ENCODE results near the gene RASGRP2. TPM values are rescaled to one million over a fixed set of nuclear protein-coding genes. Genes with fewer than 3 reads are reported as not detected.

The RASGRP2 gene
- total RNA-seq, 1 experiment from 2014 or later: 26.9 TPM

DNA sequence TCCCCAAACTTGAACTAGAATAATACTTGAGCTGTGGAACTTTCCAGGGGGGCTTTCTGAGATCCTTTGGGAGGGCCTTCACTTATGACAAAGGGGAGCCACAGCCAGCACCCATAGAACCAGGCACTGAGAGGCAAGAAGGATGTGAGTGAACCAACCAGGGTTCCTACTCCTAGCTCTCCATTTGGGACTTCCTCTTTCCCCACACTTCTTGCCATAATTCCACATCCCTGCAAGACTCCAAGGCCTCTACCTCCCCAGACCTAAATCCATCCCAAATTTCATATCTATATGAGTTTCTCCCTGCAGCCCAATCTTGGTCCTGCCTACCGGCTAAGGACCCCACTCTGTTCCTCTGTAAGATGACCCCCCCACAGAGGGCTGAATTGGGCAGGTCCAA lies 52.4 kb downstream of the RASGRP2 start:
- H3K27me3 Mint-ChIP-seq (ENCODE audit: low read depth): peaks cover 61% of the 10 kb centered on the region
- H3K79me2 ChIP-seq (ENCODE audit: insufficient read depth, low read length): no peaks in the 10 kb centered on the region
- H3K18ac ChIP-seq (ENCODE audit: insufficient read length, low read depth, low read length): no peak overlapping the region
- H3K9me3 ChIP-seq (ENCODE audit: control insufficient read depth, low read depth, low read length): no peaks in the 10 kb centered on the region
- no peak overlapping the region for H3K14ac ChIP-seq (ENCODE audit: insufficient read depth, low read length)
- H2AK5ac ChIP-seq (ENCODE audit: insufficient read length, low read length): no peak overlapping the region
- H2BK120ac ChIP-seq (ENCODE audit: low read depth, low read length, poor library complexity, severe bottlenecking): no peak overlapping the region
- H2BK12ac ChIP-seq (ENCODE audit: insufficient read length, low read depth, low read length): no peak overlapping the region
- H3K4ac ChIP-seq (ENCODE audit: low read depth, low read length): no peak overlapping the region
- no peak overlapping the region for H3K4me2 ChIP-seq (ENCODE audit: insufficient read depth, insufficient read length, low read length)
- no peaks in the 10 kb centered on the region for H3K9me3 Mint-ChIP-seq
- H2BK20ac ChIP-seq (ENCODE audit: low read depth, low read length, poor library complexity, severe bottlenecking): no peak overlapping the region
- H3K56ac ChIP-seq (ENCODE audit: insufficient read length, low read depth, low read length): no peak overlapping the region
- H3K23me2 ChIP-seq (ENCODE audit: insufficient read length, low read depth, low read length, poor library complexity, severe bottlenecking): peaks cover 2% of the 10 kb centered on the region
- no peak overlapping the region for H3K27ac ChIP-seq (ENCODE audit: insufficient read length, low read depth, low read length)
- H3T11ph ChIP-seq (ENCODE audit: low read length): no peak overlapping the region
- H2BK5ac ChIP-seq (ENCODE audit: insufficient read length, low read length): no peak overlapping the region
- H3K4me1 Mint-ChIP-seq: peaks cover 23 to 40% of the 10 kb centered on the region in 2 experiments
- no peak overlapping the region for H3K9ac ChIP-seq (ENCODE audit: extremely low read depth, insufficient read length, low read length)
- no peak overlapping the region for H4K5ac ChIP-seq (ENCODE audit: insufficient read length, low read depth, low read length)
- no peaks in the 10 kb centered on the region for H4K20me1 ChIP-seq (ENCODE audit: control insufficient read depth, insufficient read depth, insufficient read length)
- WGBS (ENCODE audit: extremely low coverage, insufficient read length, low lambda C conversion rate): no CpG with 5 or more reads among the region's 1 CpG
- no peak overlapping the region for H3K23ac ChIP-seq (ENCODE audit: insufficient read length, low read depth, low read length)
- no peaks in the 10 kb centered on the region for H3K79me1 ChIP-seq (ENCODE audit: insufficient read depth, low read depth, low read length, poor library complexity, severe bottlenecking)
- H3K4me3 Mint-ChIP-seq: no peak overlapping the region
- H3K4me1 ChIP-seq (ENCODE audit: insufficient read depth, low read length): no peaks in the 10 kb centered on the region
- no peak for DNase-seq
- no peaks in the 10 kb centered on the region for H3K36me3 Mint-ChIP-seq (ENCODE audit: insufficient read depth in 1 of 3, low read depth in 3 of 3)
- no peak overlapping the region for H2AFZ ChIP-seq (ENCODE audit: low read length)
- H3K27me3 ChIP-seq (ENCODE audit: insufficient read depth, low read length): no peaks in the 10 kb centered on the region
- H4K8ac ChIP-seq (replicated peaks; ENCODE audit: insufficient read length, low read depth, low read length): no peak overlapping the region
- no peak overlapping the region for H4K91ac ChIP-seq (ENCODE audit: insufficient read length, low read depth, low read length)
- TF ChIP-seq CTCF (conservative IDR thresholded peaks at IDR 0.05): no peak
- H3K27ac Mint-ChIP-seq: no peak overlapping the region
- H2BK15ac ChIP-seq (ENCODE audit: low read depth, low read length): no peak overlapping the region
